ENCODE results near the gene KRT81.
"Not testable (repeated sequence)": the region's sequence is repeated elsewhere in the genome, so short reads cannot be mapped to it uniquely, and the experiment has no call there.

KRT81 gene

GRCh38 chr12:52318241-52318990 is 27.1 kb upstream of the KRT81 start:
- no peaks in the 10 kb centered on the region for H3K36me3 ChIP-seq (ENCODE audit: control insufficient read depth, insufficient read depth, low read length)
- no peak overlapping the region for H3K27ac ChIP-seq (ENCODE audit: insufficient read depth, low read length, poor library complexity, severe bottlenecking)
- DNase-seq = no peak
- no peaks in the 10 kb centered on the region for H3K4me1 ChIP-seq (ENCODE audit: control insufficient read depth, insufficient read depth, low read length, poor library complexity, severe bottlenecking)
- no peak overlapping the region for H3K4me3 ChIP-seq (ENCODE audit: insufficient read depth, low read depth, low read length, poor library complexity, severe bottlenecking)
- H3K27me3 ChIP-seq (replicated peaks; ENCODE audit: control insufficient read depth, insufficient read depth, low read length, poor library complexity, severe bottlenecking) = no peaks in the 10 kb centered on the region
- H3K9me3 ChIP-seq (ENCODE audit: control insufficient read depth, low read length) = no peaks in the 10 kb centered on the region

GRCh38 chr12:52317468-52318052 is 26.2 kb upstream of the KRT81 start:
- DNase-seq = no peak
- no peaks in the 10 kb centered on the region for H3K9me3 ChIP-seq (ENCODE audit: control insufficient read depth, low read length)
- no peak overlapping the region for H3K27ac ChIP-seq (ENCODE audit: insufficient read depth, low read length, poor library complexity, severe bottlenecking)
- no peaks in the 10 kb centered on the region for H3K27me3 ChIP-seq (replicated peaks; ENCODE audit: control insufficient read depth, insufficient read depth, low read length, poor library complexity, severe bottlenecking)
- no peaks in the 10 kb centered on the region for H3K4me1 ChIP-seq (ENCODE audit: control insufficient read depth, insufficient read depth, low read length, poor library complexity, severe bottlenecking)
- no peak overlapping the region for H3K4me3 ChIP-seq (ENCODE audit: insufficient read depth, low read depth, low read length, poor library complexity, severe bottlenecking)
- H3K36me3 ChIP-seq (ENCODE audit: control insufficient read depth, insufficient read depth, low read length) = no peaks in the 10 kb centered on the region

GRCh38 chr12:52316701-52317100 is 25.4 kb upstream of the KRT81 start:
- H3K9me3 ChIP-seq (ENCODE audit: control insufficient read depth, low read length) = no peaks in the 10 kb centered on the region
- H3K4me3 ChIP-seq (ENCODE audit: insufficient read depth, low read depth, low read length, poor library complexity, severe bottlenecking) = no peak overlapping the region
- H3K27ac ChIP-seq (ENCODE audit: insufficient read depth, low read length, poor library complexity, severe bottlenecking) = no peak overlapping the region
- DNase-seq = no peak
- H3K36me3 ChIP-seq (ENCODE audit: control insufficient read depth, insufficient read depth, low read length) = no peaks in the 10 kb centered on the region
- no peaks in the 10 kb centered on the region for H3K4me1 ChIP-seq (ENCODE audit: control insufficient read depth, insufficient read depth, low read length, poor library complexity, severe bottlenecking)
- H3K27me3 ChIP-seq (replicated peaks; ENCODE audit: control insufficient read depth, insufficient read depth, low read length, poor library complexity, severe bottlenecking) = no peaks in the 10 kb centered on the region

GRCh38 chr12:52316290-52316689 is 25.0 kb upstream of the KRT81 start:
- DNase-seq = no peak
- Histone ChIP-seq H3K27ac (ENCODE audit: insufficient read depth, low read length, poor library complexity, severe bottlenecking) (no peak overlapping the region), H3K27me3 (replicated peaks; ENCODE audit: control insufficient read depth, insufficient read depth, low read length, poor library complexity, severe bottlenecking) (no peaks in the 10 kb centered on the region), H3K9me3 (ENCODE audit: control insufficient read depth, low read length) (no peaks in the 10 kb centered on the region), H3K36me3 (ENCODE audit: control insufficient read depth, insufficient read depth, low read length) (no peaks in the 10 kb centered on the region), H3K4me1 (ENCODE audit: control insufficient read depth, insufficient read depth, low read length, poor library complexity, severe bottlenecking) (no peaks in the 10 kb centered on the region), H3K4me3 (ENCODE audit: insufficient read depth, low read depth, low read length, poor library complexity, severe bottlenecking) (no peak overlapping the region)

- H3K27ac ChIP-seq (ENCODE audit: insufficient read depth, low read length, poor library complexity, severe bottlenecking); H3K36me3 ChIP-seq (ENCODE audit: control insufficient read depth, insufficient read depth, low read length); H3K9me3 ChIP-seq (ENCODE audit: control insufficient read depth, low read length); DNase-seq; H3K4me3 ChIP-seq (ENCODE audit: insufficient read depth, low read depth, low read length, poor library complexity, severe bottlenecking); H3K27me3 ChIP-seq (replicated peaks; ENCODE audit: control insufficient read depth, insufficient read depth, low read length, poor library complexity, severe bottlenecking); H3K4me1 ChIP-seq (ENCODE audit: control insufficient read depth, insufficient read depth, low read length, poor library complexity, severe bottlenecking): not testable (repeated sequence)
These were observed 24.4 kb upstream of the KRT81 start for GRCh38 chr12:52315721-52316120.

- no peaks in the 10 kb centered on the region for H3K4me1 ChIP-seq (ENCODE audit: control insufficient read depth, insufficient read depth, low read length, poor library complexity, severe bottlenecking)
- no peaks in the 10 kb centered on the region for H3K27me3 ChIP-seq (replicated peaks; ENCODE audit: control insufficient read depth, insufficient read depth, low read length, poor library complexity, severe bottlenecking)
- no peak overlapping the region for H3K27ac ChIP-seq (ENCODE audit: insufficient read depth, low read length, poor library complexity, severe bottlenecking)
- DNase-seq = no peak
- no peaks in the 10 kb centered on the region for H3K36me3 ChIP-seq (ENCODE audit: control insufficient read depth, insufficient read depth, low read length)
- H3K4me3 ChIP-seq (ENCODE audit: insufficient read depth, low read depth, low read length, poor library complexity, severe bottlenecking) = no peak overlapping the region
- H3K9me3 ChIP-seq (ENCODE audit: control insufficient read depth, low read length) = no peaks in the 10 kb centered on the region
These were observed 23.2 kb upstream of the KRT81 start for GRCh38 chr12:52314511-52314910.

- H3K4me3 ChIP-seq (ENCODE audit: insufficient read depth, low read depth, low read length, poor library complexity, severe bottlenecking) = no peak overlapping the region
- H3K9me3 ChIP-seq (ENCODE audit: control insufficient read depth, low read length) = no peaks in the 10 kb centered on the region
- no peak for DNase-seq
- no peaks in the 10 kb centered on the region for H3K27me3 ChIP-seq (replicated peaks; ENCODE audit: control insufficient read depth, insufficient read depth, low read length, poor library complexity, severe bottlenecking)
- no peaks in the 10 kb centered on the region for H3K36me3 ChIP-seq (ENCODE audit: control insufficient read depth, insufficient read depth, low read length)
- H3K27ac ChIP-seq (ENCODE audit: insufficient read depth, low read length, poor library complexity, severe bottlenecking) = no peak overlapping the region
- H3K4me1 ChIP-seq (ENCODE audit: control insufficient read depth, insufficient read depth, low read length, poor library complexity, severe bottlenecking) = no peaks in the 10 kb centered on the region
These were observed 22.6 kb upstream of the KRT81 start for GRCh38 chr12:52313926-52314325.

GRCh38 chr12:52313461-52313860 is 22.1 kb upstream of the KRT81 start:
- Histone ChIP-seq H3K9me3 (ENCODE audit: control insufficient read depth, low read length) (no peaks in the 10 kb centered on the region), H3K4me1 (ENCODE audit: control insufficient read depth, insufficient read depth, low read length, poor library complexity, severe bottlenecking) (no peaks in the 10 kb centered on the region)

GRCh38 chr12:52312086-52312485 is 20.8 kb upstream of the KRT81 start:
- Histone ChIP-seq H3K27ac (ENCODE audit: insufficient read depth, low read length, poor library complexity, severe bottlenecking) (no peak overlapping the region), H3K4me3 (ENCODE audit: insufficient read depth, low read depth, low read length, poor library complexity, severe bottlenecking) (no peak overlapping the region), H3K27me3 (replicated peaks; ENCODE audit: control insufficient read depth, insufficient read depth, low read length, poor library complexity, severe bottlenecking) (peaks cover 3% of the 10 kb centered on the region), H3K36me3 (ENCODE audit: control insufficient read depth, insufficient read depth, low read length) (no peaks in the 10 kb centered on the region), H3K4me1 (ENCODE audit: control insufficient read depth, insufficient read depth, low read length, poor library complexity, severe bottlenecking) (no peaks in the 10 kb centered on the region), H3K9me3 (ENCODE audit: control insufficient read depth, low read length) (no peaks in the 10 kb centered on the region)
- no peak for DNase-seq

More at GRCh38 chr12:52313461-52313860, 22.1 kb upstream of the KRT81 start:
- Histone ChIP-seq H3K36me3 (ENCODE audit: control insufficient read depth, insufficient read depth, low read length) (no peaks in the 10 kb centered on the region), H3K27ac (ENCODE audit: insufficient read depth, low read length, poor library complexity, severe bottlenecking) (no peak overlapping the region), H3K27me3 (replicated peaks; ENCODE audit: control insufficient read depth, insufficient read depth, low read length, poor library complexity, severe bottlenecking) (peaks cover 3% of the 10 kb centered on the region), H3K4me3 (ENCODE audit: insufficient read depth, low read depth, low read length, poor library complexity, severe bottlenecking) (no peak overlapping the region)
- DNase-seq = no peak

GRCh38 chr12:52311285-52311648 is 19.9 kb upstream of the KRT81 start:
- no peak for DNase-seq
- Histone ChIP-seq H3K27ac (ENCODE audit: insufficient read depth, low read length, poor library complexity, severe bottlenecking) (no peak overlapping the region), H3K9me3 (ENCODE audit: control insufficient read depth, low read length) (no peaks in the 10 kb centered on the region), H3K4me3 (ENCODE audit: insufficient read depth, low read depth, low read length, poor library complexity, severe bottlenecking) (no peak overlapping the region), H3K4me1 (ENCODE audit: control insufficient read depth, insufficient read depth, low read length, poor library complexity, severe bottlenecking) (no peaks in the 10 kb centered on the region), H3K27me3 (replicated peaks; ENCODE audit: control insufficient read depth, insufficient read depth, low read length, poor library complexity, severe bottlenecking) (peaks cover 3% of the 10 kb centered on the region), H3K36me3 (ENCODE audit: control insufficient read depth, insufficient read depth, low read length) (no peaks in the 10 kb centered on the region)
